ENCODE data around the gene MEIS1.

Gene MEIS1

GRCh38 chr2:66604976-66605375, 170.1 kb downstream of the MEIS1 start:
- no peak for TF ChIP-seq CTCF (IDR thresholded peaks at IDR 0.05; ENCODE audit: extremely low read depth, missing control alignments)
- DNase-seq (ENCODE audit: low spot score), result no peak

DNA sequence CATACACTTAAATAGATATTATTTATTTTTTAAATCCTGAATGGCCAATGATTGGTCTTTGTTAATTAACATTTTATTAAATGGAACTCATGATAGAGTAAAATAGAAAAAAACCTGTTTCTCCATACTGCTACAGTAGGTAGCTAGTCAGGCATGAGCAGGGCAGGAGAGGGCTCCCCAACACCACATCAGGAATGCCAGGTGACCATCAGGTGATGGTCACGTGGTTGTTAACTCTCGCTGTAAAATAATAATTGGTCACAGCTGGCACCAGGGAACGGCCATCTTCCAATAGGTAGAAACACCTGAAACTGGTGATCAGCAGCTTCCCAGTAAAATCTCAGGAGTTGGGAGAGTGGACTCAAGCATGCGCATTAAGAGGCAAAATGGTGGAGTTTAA, 172.2 kb downstream of the MEIS1 start:
- DNase-seq (ENCODE audit: low spot score), result no peak
- TF ChIP-seq CTCF (IDR thresholded peaks at IDR 0.05; ENCODE audit: extremely low read depth, missing control alignments), result no peak
